IMR-90 (cell line): ENCODE data around the gene NME4. TPM values are rescaled to one million over a fixed set of nuclear protein-coding genes. Genes with fewer than 3 reads are reported as not detected.

Experiments used
- ATAC-seq: fragments of 200-7000 bp; cut with Tn5 transposase; 2 replicates; pipeline ENCODE4 v1.9.1; 2020; ENCODE audit warnings: low read depth, mild to moderate bottlenecking, moderate library complexity
- BruUV-seq: library from RNA; stranded (reverse); fragments of 400-500 nt; replicated peaks from 2 replicates; lab custom pipeline; 2021; lab: Mats Ljungman, UMichigan
- CTCF ChIA-PET: fragments of 300-600 bp; formaldehyde crosslinking; extraction: SDS; loops from one replicate; lab custom pipeline; 2021; ENCODE audit warnings: antibody characterized with exemption; lab: Yijun Ruan, JAX
- POLR2A ChIA-PET: fragments of 300-600 bp; sonication (Branson Sonifier 250); formaldehyde crosslinking; loops from one replicate; lab custom pipeline; 2022; ENCODE audit warnings: antibody characterized with exemption; ENCODE audit not compliant: unreplicated experiment; lab: Charles Lee
- DNase-seq: peaks from one replicate; pipeline ENCODE4 v3.0.0; 2013
- H2AFZ ChIP-seq: replicated peaks from 2 replicates; pipeline ENCODE3; 2013; ENCODE audit warnings: low read length, mild to moderate bottlenecking; ENCODE audit not compliant: poor library complexity
- H2AK5ac ChIP-seq: 2 replicates; pipeline ENCODE4 v1.6.1; 2013; ENCODE audit warnings: low read depth, low read length, inconsistent platforms
- H2AK9ac ChIP-seq: replicated peaks from 2 replicates; pipeline ENCODE3; 2013; ENCODE audit warnings: mild to moderate bottlenecking, low read depth, low read length, moderate library complexity; ENCODE audit not compliant: poor library complexity
- H2BK120ac ChIP-seq: 2 replicates; pipeline ENCODE4 v1.6.1; 2013; ENCODE audit warnings: low read depth, low read length, inconsistent platforms
- H2BK15ac ChIP-seq: 3 replicates; pipeline ENCODE4 v1.6.1; 2013; ENCODE audit warnings: low read depth, low read length, inconsistent platforms
- H2BK20ac ChIP-seq: 2 replicates; pipeline ENCODE4 v1.6.1; 2013; ENCODE audit warnings: low read depth, mild to moderate bottlenecking, inconsistent platforms, low read length, moderate library complexity
- H2BK5ac ChIP-seq: 2 replicates; pipeline ENCODE4 v1.6.1; 2013; ENCODE audit warnings: mild to moderate bottlenecking, low read depth, low read length, inconsistent platforms; ENCODE audit not compliant: poor library complexity, severe bottlenecking
- H3K14ac ChIP-seq: replicated peaks from 2 replicates; pipeline ENCODE4 v1.6.1; 2013; ENCODE audit warnings: low read depth, low read length, inconsistent platforms
- H3K18ac ChIP-seq: 2 replicates; pipeline ENCODE4 v1.6.1; 2013; ENCODE audit warnings: low read depth, low read length, control low read depth
- H3K23ac ChIP-seq: 2 replicates; pipeline ENCODE4 v1.6.1; 2013; ENCODE audit warnings: low read depth, low read length, inconsistent platforms
- H3K27ac ChIP-seq: 2 replicates; pipeline ENCODE4 v1.5.1; 2013; ENCODE audit warnings: mild to moderate bottlenecking, control low read depth, low read length; ENCODE audit not compliant: insufficient read depth
- H3K27me3 ChIP-seq: 2 replicates; pipeline ENCODE4 v1.6.1; 2013; ENCODE audit warnings: low read length; ENCODE audit not compliant: control insufficient read depth, insufficient read depth
- H3K36me3 ChIP-seq: 2 replicates; pipeline ENCODE4 v1.6.1; 2013; ENCODE audit warnings: low read length, mixed read lengths; ENCODE audit not compliant: control insufficient read depth, insufficient read depth
- H3K4ac ChIP-seq: 2 replicates; pipeline ENCODE4 v1.6.1; 2013; ENCODE audit warnings: low read depth, low read length, inconsistent platforms
- H3K4me1 ChIP-seq: 2 replicates; pipeline ENCODE4 v1.6.1; 2013; ENCODE audit warnings: low read length, mixed read lengths; ENCODE audit not compliant: control insufficient read depth, insufficient read depth
- H3K4me2 ChIP-seq: 2 replicates; pipeline ENCODE4 v1.6.1; 2013; ENCODE audit warnings: low read depth, mild to moderate bottlenecking, control low read depth, low read length, moderate library complexity
- H3K4me3 ChIP-seq: 2 replicates; pipeline ENCODE4 v1.5.1; 2013; ENCODE audit warnings: low read depth, mild to moderate bottlenecking, control low read depth, low read length, moderate library complexity; ENCODE audit not compliant: insufficient read depth
- H3K56ac ChIP-seq: 2 replicates; pipeline ENCODE4 v1.6.1; 2013; ENCODE audit warnings: low read length, inconsistent platforms; ENCODE audit not compliant: insufficient read depth; ENCODE audit errors: extremely low read depth
- H3K79me1 ChIP-seq, 2 experiments: 2 replicates each; pipeline ENCODE4 v1.6.1; 2013; ENCODE audit warnings: low read length in 2 of 2, inconsistent platforms in 1 of 2, low read depth in 1 of 2
- H3K9ac ChIP-seq: 2 replicates; pipeline ENCODE4 v1.6.1; 2013; ENCODE audit warnings: low read depth, low read length, control low read depth
- H3K9me1 ChIP-seq: 2 replicates; pipeline ENCODE4 v1.6.1; 2013; ENCODE audit warnings: low read length, inconsistent platforms; ENCODE audit not compliant: insufficient read depth
- H3K9me3 ChIP-seq: 2 replicates; pipeline ENCODE4 v1.6.1; 2013; ENCODE audit warnings: low read length; ENCODE audit not compliant: control insufficient read depth, insufficient read depth
- H4K20me1 ChIP-seq: 2 replicates; pipeline ENCODE4 v1.6.1; 2013; ENCODE audit warnings: low read length, inconsistent platforms; ENCODE audit not compliant: insufficient read depth
- H4K5ac ChIP-seq: 2 replicates; pipeline ENCODE4 v1.6.1; 2013; ENCODE audit warnings: mild to moderate bottlenecking, low read depth, low read length, control low read depth
- H4K8ac ChIP-seq, 2 experiments: 2 replicates each; pipeline ENCODE4 v1.6.1; 2013; ENCODE audit warnings: low read depth in 2 of 2, low read length in 2 of 2, control low read depth in 1 of 2, inconsistent platforms in 1 of 2
- H4K91ac ChIP-seq: 2 replicates; pipeline ENCODE4 v1.6.1; 2013; ENCODE audit warnings: low read depth, low read length, inconsistent platforms; ENCODE audit not compliant: insufficient read depth
- BHLHE40 ChIP-seq: fragments of 150-350 bp; IDR thresholded peaks from 2 replicates; pipeline ENCODE4 v1.6.1; 2016; ENCODE audit warnings: mild to moderate bottlenecking, low read depth, low read length
- CEBPB ChIP-seq: IDR thresholded peaks from 2 replicates; pipeline ENCODE4 v1.6.1; 2012; ENCODE audit warnings: low read depth, low read length, improper control_type of control experiment
- CHD1 ChIP-seq: IDR thresholded peaks from 2 replicates; pipeline ENCODE4 v1.6.1; 2012; ENCODE audit warnings: low read depth, low read length, improper control_type of control experiment
- FOS ChIP-seq: fragments of 150-350 bp; IDR thresholded peaks from 2 replicates; pipeline ENCODE4 v1.6.1; 2016; ENCODE audit warnings: low read depth, low read length
- MAFK ChIP-seq: IDR thresholded peaks from 2 replicates; pipeline ENCODE4 v1.6.1; 2012; ENCODE audit warnings: low read depth, low read length, improper control_type of control experiment
- MAZ ChIP-seq: IDR thresholded peaks from 2 replicates; pipeline ENCODE4 v1.6.1; 2012; ENCODE audit warnings: low read depth, mild to moderate bottlenecking, low read length, improper control_type of control experiment, moderate library complexity, borderline replicate concordance
- MXI1 ChIP-seq: IDR thresholded peaks from 2 replicates; pipeline ENCODE4 v1.6.1; 2012; ENCODE audit warnings: low read depth, mild to moderate bottlenecking, low read length, moderate library complexity, borderline replicate concordance
- NFE2L2 ChIP-seq: fragments of 150-350 bp; IDR thresholded peaks from 2 replicates; pipeline ENCODE4 v1.6.1; 2016; ENCODE audit warnings: low read depth, mild to moderate bottlenecking, low read length
- POLR2A ChIP-seq: IDR thresholded peaks from 2 replicates; pipeline ENCODE4 v1.6.1; 2012; ENCODE audit warnings: mild to moderate bottlenecking, low read depth, low read length
- RAD21 ChIP-seq: IDR thresholded peaks from 2 replicates; pipeline ENCODE4 v1.6.1; 2012; ENCODE audit warnings: low read length, improper control_type of control experiment
- RCOR1 ChIP-seq: IDR thresholded peaks from 2 replicates; pipeline ENCODE4 v1.6.1; 2012; ENCODE audit warnings: mild to moderate bottlenecking, low read length, improper control_type of control experiment; ENCODE audit not compliant: insufficient replicate concordance
- RFX5 ChIP-seq: IDR thresholded peaks from 2 replicates; pipeline ENCODE4 v1.8.0; 2012; ENCODE audit warnings: low read depth, mild to moderate bottlenecking, low read length, moderate library complexity
- WGBS, 2 experiments: methylation state at CpG; one replicate each; pipeline versions ENCODE4 v1.1.5 to v1.1.7; 2013; ENCODE audit warnings: missing lambda C conversion rate in 2 of 2; ENCODE audit not compliant: insufficient read length in 1 of 2; ENCODE audit errors: extremely low coverage in 2 of 2; 5-methylcytosine and 5-hydroxymethylcytosine counted together
- dilution Hi-C: fragments of 300-500 bp; cut with HindIII; formaldehyde crosslinking; loops from one replicate; pipeline ENCODE4 v1.14.3; 2018; ENCODE audit warnings: low sequenced_read_pairs; ENCODE audit not compliant: unreplicated experiment
- in situ Hi-C: fragments of 300-500 bp; cut with MboI; formaldehyde crosslinking; loops from 3 replicates; pipeline ENCODE4 v1.14.3; 2019; ENCODE audit warnings: low sequenced_read_pairs, inconsistent platforms, mixed read lengths
- intact Hi-C: fragments of 100-400 bp; cut with micrococcal nuclease; formaldehyde crosslinking; loops from 2 replicates; pipeline ENCODE4 v1.10.0; 2022
- polyA plus RNA-seq, 3 experiments: library from polyadenylated mRNA; depleted of rRNA; stranded (reverse); fragments of >200 nt; gene quantifications; 2 replicates each; pipeline ENCODE4 v1.2.3, GENCODE V29; 2012; ENCODE audit warnings: low replicate concordance in 1 of 3
- total RNA-seq: library from RNA; depleted of rRNA; stranded (reverse); fragments of >200 nt; gene quantifications from 2 replicates; pipeline ENCODE4 v1.2.3, GENCODE V29; 2012
- TF ChIP-seq, protein P1 (sequence below): fragments of 150-350 bp; IDR thresholded peaks from 2 replicates; pipeline ENCODE4 v1.6.1; 2016; ENCODE audit warnings: low read depth, mild to moderate bottlenecking, low read length, moderate library complexity, borderline replicate concordance
- TF ChIP-seq, protein P2 (sequence below): fragments of 150-350 bp; IDR thresholded peaks from 2 replicates; pipeline ENCODE4 v1.6.1; 2017; ENCODE audit warnings: mild to moderate bottlenecking, antibody characterized with exemption, low read length, low read depth
- TF ChIP-seq, protein P3 (sequence below): conservative IDR thresholded peaks from 2 replicates; pipeline ENCODE4 v1.5.1; 2012; ENCODE audit warnings: mild to moderate bottlenecking, low read depth, low read length, improper control_type of control experiment

The NME4 gene
- total and polyA plus RNA-seq, 2 of the 4 experiments (the other 2 are of a cell fraction): 124 to 288 TPM

DNA sequence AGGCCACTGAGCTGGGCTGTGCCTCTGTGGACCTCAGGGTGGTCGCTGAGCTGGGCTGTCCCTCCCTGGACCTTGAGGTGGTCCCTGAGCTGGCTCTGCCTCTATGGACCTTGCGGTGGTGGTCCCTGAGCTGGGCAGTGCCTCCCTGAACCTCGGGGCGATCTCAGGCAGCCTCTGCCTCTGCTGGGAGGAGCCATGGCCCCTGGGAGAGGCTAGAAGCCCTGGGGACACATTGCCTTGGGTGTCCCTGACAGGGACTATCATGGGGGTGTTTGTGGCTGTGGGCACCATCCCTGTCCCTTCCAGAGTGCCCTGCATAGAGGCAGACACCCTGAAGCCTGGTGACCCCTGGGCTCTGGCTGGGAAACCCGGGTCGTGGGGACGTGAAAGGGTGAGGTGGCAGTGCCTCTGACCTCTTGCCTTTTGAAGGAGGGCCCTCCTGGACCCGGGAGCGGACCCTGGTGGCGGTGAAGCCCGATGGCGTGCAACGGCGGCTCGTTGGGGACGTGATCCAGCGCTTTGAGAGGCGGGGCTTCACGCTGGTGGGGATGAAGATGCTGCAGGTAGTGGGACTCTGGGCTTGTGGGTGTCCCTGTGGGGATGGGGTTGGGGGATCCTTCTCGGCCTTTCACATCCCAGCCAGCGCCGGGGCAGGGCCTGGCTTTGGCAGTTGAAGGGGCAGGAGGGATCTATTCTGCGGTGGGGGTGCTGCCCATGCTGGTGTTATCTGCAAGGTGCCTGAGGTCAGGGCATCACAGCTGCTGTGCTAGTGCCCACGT lies 1.8 kb downstream of the NME4 start:
- CTCF ChIA-PET: no interaction called here
- in situ Hi-C loops: loop anchor here (10.0 kb wide), 1 partner anchor 246 kb away; the partner anchor contains the start of genes MCRIP2 and WDR90
- no peak overlapping the region for H2BK120ac ChIP-seq
- H3K36me3 ChIP-seq: peaks cover 19% of the 10 kb centered on the region
- no peaks in the 10 kb centered on the region for H3K9me3 ChIP-seq
- H3K79me1 ChIP-seq: peaks cover 4 to 43% of the 10 kb centered on the region in 2 experiments
- H2AK9ac ChIP-seq: peak overlapping the region; percentile 89
- no peak overlapping the region for H2BK15ac ChIP-seq
- H2AFZ ChIP-seq: no peak overlapping the region
- H3K9me1 ChIP-seq: 0 out of 2 replicates have a peak, but pooled peaks cover 7% of the 10 kb centered on the region
- no peak overlapping the region for H3K4me3 ChIP-seq
- no peak overlapping the region for H3K56ac ChIP-seq
- DNase-seq: no peak
- no peak overlapping the region for H4K5ac ChIP-seq
- no peak overlapping the region; the same call in 1 of the 2 replicates for H2AK5ac ChIP-seq
- POLR2A ChIA-PET: no interaction called here
- H3K14ac ChIP-seq: no peak overlapping the region
- no peak overlapping the region for H2BK20ac ChIP-seq
- ATAC-seq: no peak
- H3K23ac ChIP-seq: no peak overlapping the region
- H3K18ac ChIP-seq: no peak overlapping the region
- intact Hi-C loops: loop anchor here (10.0 kb wide), 1 partner anchor 86 kb away; no protein-coding TSS in a partner anchor
- no peak overlapping the region for H3K9ac ChIP-seq
- H4K20me1 ChIP-seq: peaks cover 15% of the 10 kb centered on the region; the same call in 1 of the 2 replicates
- H3K4ac ChIP-seq: peak overlapping the region; percentile 2; the same call in 1 of the 2 replicates
- 75% methylated on average over 9 of the region's 24 CpGs; no CpG with 5 or more reads in 1 of the 2 experiments for WGBS, 2 experiments
- dilution Hi-C loops: no loop called here
- no peak overlapping the region for H4K8ac ChIP-seq
- no peak overlapping the region for H4K91ac ChIP-seq
- no peak overlapping the region for H3K27ac ChIP-seq
- H3K4me2 ChIP-seq: no peak overlapping the region
- peaks cover 4% of the 10 kb centered on the region for H3K4me1 ChIP-seq
- H3K27me3 ChIP-seq: no peaks in the 10 kb centered on the region
- H2BK5ac ChIP-seq: no peak overlapping the region
- BruUV-seq: no TSS peak
- TF ChIP-seq CHD1 (no peak), MXI1 (no peak), POLR2A (no peak), NFE2L2 (no peak), RCOR1 (no peak), BHLHE40 (no peak), MAZ (no peak), FOS (no peak), CEBPB (no peak), RAD21 (no peak), MAFK (no peak), RFX5 (no peak)
- TF ChIP-seq, protein P1, sequence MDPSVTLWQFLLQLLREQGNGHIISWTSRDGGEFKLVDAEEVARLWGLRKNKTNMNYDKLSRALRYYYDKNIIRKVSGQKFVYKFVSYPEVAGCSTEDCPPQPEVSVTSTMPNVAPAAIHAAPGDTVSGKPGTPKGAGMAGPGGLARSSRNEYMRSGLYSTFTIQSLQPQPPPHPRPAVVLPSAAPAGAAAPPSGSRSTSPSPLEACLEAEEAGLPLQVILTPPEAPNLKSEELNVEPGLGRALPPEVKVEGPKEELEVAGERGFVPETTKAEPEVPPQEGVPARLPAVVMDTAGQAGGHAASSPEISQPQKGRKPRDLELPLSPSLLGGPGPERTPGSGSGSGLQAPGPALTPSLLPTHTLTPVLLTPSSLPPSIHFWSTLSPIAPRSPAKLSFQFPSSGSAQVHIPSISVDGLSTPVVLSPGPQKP: no peak
- TF ChIP-seq, protein P2, sequence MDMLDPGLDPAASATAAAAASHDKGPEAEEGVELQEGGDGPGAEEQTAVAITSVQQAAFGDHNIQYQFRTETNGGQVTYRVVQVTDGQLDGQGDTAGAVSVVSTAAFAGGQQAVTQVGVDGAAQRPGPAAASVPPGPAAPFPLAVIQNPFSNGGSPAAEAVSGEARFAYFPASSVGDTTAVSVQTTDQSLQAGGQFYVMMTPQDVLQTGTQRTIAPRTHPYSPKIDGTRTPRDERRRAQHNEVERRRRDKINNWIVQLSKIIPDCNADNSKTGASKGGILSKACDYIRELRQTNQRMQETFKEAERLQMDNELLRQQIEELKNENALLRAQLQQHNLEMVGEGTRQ: no peak
- TF ChIP-seq, protein P3, sequence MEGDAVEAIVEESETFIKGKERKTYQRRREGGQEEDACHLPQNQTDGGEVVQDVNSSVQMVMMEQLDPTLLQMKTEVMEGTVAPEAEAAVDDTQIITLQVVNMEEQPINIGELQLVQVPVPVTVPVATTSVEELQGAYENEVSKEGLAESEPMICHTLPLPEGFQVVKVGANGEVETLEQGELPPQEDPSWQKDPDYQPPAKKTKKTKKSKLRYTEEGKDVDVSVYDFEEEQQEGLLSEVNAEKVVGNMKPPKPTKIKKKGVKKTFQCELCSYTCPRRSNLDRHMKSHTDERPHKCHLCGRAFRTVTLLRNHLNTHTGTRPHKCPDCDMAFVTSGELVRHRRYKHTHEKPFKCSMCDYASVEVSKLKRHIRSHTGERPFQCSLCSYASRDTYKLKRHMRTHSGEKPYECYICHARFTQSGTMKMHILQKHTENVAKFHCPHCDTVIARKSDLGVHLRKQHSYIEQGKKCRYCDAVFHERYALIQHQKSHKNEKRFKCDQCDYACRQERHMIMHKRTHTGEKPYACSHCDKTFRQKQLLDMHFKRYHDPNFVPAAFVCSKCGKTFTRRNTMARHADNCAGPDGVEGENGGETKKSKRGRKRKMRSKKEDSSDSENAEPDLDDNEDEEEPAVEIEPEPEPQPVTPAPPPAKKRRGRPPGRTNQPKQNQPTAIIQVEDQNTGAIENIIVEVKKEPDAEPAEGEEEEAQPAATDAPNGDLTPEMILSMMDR: no peak
